Measurements from ENCODE around the gene MOB3B. TPM values are rescaled to one million over a fixed set of nuclear protein-coding genes. Genes with fewer than 3 reads are reported as not detected.

The MOB3B gene
- total RNA-seq = 0.17 and 0.59 TPM in 2 replicates

DNA sequence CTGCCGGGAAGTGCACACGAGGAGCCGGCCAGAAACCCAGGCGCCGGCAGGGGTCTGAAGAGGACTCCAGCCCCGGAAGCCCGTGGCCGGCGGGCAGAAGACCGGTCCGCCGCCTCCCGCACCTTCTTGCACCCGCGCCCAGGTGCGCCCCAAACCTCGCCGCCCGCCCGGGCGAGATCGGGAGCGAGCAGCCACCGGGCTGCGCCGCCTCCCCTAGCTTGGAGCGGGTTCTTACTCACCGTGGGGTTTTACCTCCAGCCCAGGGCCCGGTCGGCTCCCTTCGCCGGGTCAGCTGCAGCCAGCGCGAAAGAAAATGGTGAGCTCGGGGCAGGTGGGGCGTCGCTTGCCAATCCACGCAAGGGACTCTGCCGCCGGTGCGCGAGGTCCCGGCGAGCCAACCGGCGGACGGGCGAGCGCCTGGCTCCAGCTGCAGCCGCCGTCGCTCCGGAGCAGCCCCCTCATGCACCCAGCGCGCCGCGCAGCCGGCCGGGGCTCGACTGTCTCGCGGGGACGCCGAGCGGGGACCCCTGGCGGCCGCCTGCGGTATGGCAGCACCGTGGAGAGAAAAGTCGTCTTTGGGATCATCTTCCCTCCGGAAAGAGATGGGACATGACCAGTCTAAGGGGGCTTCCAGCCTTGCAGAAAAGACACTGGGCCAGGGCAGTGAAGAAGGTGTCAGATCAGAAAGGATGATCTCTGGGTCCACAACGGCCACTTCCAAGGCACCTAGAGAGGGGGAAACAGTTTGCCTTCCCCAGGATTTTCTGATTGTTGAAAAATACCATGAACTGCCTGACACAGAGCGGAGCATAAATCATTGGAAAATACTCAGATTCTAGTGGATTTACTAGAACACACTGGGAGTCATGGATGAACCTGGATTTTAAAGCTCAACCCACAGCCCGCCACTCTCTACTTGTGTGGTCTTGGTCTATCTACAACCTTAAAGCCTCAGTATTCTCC, at the start of gene MOB3B:
MOB3B (minus strand) TSS at position 499 of the 963 bp plus-strand sequence. CDS start 74,264 bp downstream, outside the sequence.

DNA sequence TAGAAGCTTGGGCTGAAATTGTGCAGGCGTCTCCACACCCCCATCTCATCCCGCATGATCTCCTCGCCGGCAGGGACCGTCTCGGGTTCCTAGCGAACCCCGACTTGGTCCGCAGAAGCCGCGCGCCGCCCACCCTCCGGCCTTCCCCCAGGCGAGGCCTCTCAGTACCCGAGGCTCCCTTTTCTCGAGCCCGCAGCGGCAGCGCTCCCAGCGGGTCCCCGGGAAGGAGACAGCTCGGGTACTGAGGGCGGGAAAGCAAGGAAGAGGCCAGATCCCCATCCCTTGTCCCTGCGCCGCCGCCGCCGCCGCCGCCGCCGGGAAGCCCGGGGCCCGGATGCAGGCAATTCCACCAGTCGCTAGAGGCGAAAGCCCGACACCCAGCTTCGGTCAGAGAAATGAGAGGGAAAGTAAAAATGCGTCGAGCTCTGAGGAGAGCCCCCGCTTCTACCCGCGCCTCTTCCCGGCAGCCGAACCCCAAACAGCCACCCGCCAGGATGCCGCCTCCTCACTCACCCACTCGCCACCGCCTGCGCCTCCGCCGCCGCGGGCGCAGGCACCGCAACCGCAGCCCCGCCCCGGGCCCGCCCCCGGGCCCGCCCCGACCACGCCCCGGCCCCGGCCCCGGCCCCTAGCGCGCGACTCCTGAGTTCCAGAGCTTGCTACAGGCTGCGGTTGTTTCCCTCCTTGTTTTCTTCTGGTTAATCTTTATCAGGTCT, 43.5 kb upstream of the MOB3B start, which contains the start of gene C9orf72:
C9orf72 (minus strand) TSS at position 564 of the 716 bp plus-strand sequence. CDS start 6,361 bp downstream, outside the sequence.

DNA sequence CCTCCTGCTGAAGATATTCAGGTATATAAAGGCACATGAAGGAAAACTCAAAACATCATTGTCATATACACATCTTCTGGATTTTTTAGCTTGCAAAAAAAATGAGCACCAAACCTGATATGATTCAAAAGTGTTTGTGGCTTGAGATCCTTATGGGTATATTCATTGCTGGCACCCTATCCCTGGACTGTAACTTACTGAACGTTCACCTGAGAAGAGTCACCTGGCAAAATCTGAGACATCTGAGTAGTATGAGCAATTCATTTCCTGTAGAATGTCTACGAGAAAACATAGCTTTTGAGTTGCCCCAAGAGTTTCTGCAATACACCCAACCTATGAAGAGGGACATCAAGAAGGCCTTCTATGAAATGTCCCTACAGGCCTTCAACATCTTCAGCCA, 5.4 kb downstream of the MOB3B start, which contains the start of gene IFNK:
IFNK (plus strand) TSS at position 55 of the 400 bp plus-strand sequence; CDS start at position 102, 47 bp downstream.

DNA sequence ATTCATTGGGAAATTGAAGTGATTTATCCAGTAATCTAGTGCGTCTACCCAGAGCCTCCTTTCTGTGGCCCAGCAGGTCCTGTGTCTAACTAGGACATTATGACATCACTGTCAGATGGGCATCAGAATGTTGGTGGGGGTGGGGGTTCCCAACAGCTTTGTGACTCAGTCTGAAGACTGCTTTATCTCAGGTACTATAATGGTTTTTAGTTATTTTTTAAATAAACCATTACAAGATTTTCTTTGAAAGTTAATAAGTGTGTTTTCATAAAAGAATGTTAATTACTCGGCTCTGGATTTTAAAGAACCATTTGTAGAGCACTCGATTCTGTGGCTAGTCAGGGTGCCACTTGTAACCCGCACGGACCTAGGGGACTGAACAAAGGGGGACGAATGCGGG, 232.6 kb downstream of the MOB3B start, which contains the start of gene EQTN:
EQTN (minus strand) TSS at position 101 of the 400 bp plus-strand sequence; CDS start at position 6, 95 bp downstream.

Other genes with a start within 250 kb of the MOB3B start
- gene EQTN, start 232.7 kb downstream of the MOB3B start, total RNA-seq = not detected in 2 replicates
- gene IFNK, start 5.5 kb downstream of the MOB3B start, total RNA-seq = not detected in 2 replicates
- 3.4 and 6.3 TPM in 2 replicates for gene C9orf72, start 43.7 kb upstream of the MOB3B start, total RNA-seq